Neural cell (in vitro differentiated cells): ENCODE results near the gene CHCT1. TPM values are rescaled to one million over a fixed set of nuclear protein-coding genes. Genes with fewer than 3 reads are reported as not detected.
"Not testable (repeated sequence)": the region's sequence is repeated elsewhere in the genome, so short reads cannot be mapped to it uniquely, and the experiment has no call there.

Experiments used
- H2AFZ ChIP-seq: fragments of 200-600, 300-800 bp; sonication (generic), shearing (Covaris generic); 2 replicates; pipeline ENCODE4 v1.6.0; 2014; ENCODE audit warnings: low read depth, mild to moderate bottlenecking, antibody characterized with exemption, low read length, moderate library complexity
- H3F3A ChIP-seq: fragments of 200-600 bp; shearing (Covaris generic); 2 replicates; pipeline ENCODE4 v1.6.1; 2016; ENCODE audit warnings: mild to moderate bottlenecking, moderate library complexity, mixed read lengths, antibody characterized with exemption, low read length; ENCODE audit not compliant: insufficient read depth, poor library complexity, severe bottlenecking
- H3K27ac ChIP-seq: fragments of 200-600, 300-800 bp; sonication (generic), shearing (Covaris generic); 2 replicates; pipeline ENCODE4 v1.5.1; 2014; ENCODE audit warnings: mild to moderate bottlenecking, low read length, moderate library complexity
- H3K27me3 ChIP-seq: fragments of 300-800, 200-600 bp; sonication (generic), shearing (Covaris generic); 2 replicates; pipeline ENCODE4 v1.6.0; 2014; ENCODE audit warnings: mild to moderate bottlenecking, low read depth, low read length, moderate library complexity; ENCODE audit not compliant: insufficient read depth
- H3K36me3 ChIP-seq: fragments of 300-800, 200-600 bp; sonication (generic), shearing (Covaris generic); 2 replicates; pipeline ENCODE4 v1.5.1; 2014; ENCODE audit warnings: mild to moderate bottlenecking, antibody characterized with exemption, low read length, moderate library complexity; ENCODE audit not compliant: insufficient read depth
- H3K4me2 ChIP-seq: fragments of 300-800, 200-600 bp; sonication (generic), shearing (Covaris generic); 2 replicates; pipeline ENCODE4 v1.6.0; 2014; ENCODE audit warnings: mild to moderate bottlenecking, low read length
- H3K4me3 ChIP-seq: fragments of 300-800, 200-600 bp; sonication (generic), shearing (Covaris generic); 2 replicates; pipeline ENCODE4 v1.5.1; 2014; ENCODE audit warnings: mild to moderate bottlenecking, low read length, moderate library complexity
- H3K79me2 ChIP-seq: fragments of 200-600 bp; shearing (Covaris generic); replicated peaks from 2 replicates; pipeline ENCODE4 v1.6.0; 2014; ENCODE audit warnings: mild to moderate bottlenecking, low read length, moderate library complexity; ENCODE audit not compliant: insufficient read depth
- H3K9ac ChIP-seq: fragments of 300-800, 200-600 bp; sonication (generic), shearing (Covaris generic); 2 replicates; pipeline ENCODE4 v1.6.1; 2016; ENCODE audit warnings: mild to moderate bottlenecking, low read length, mixed read lengths
- H3K9me2 ChIP-seq: fragments of 200-600 bp; shearing (Covaris generic); 2 replicates; pipeline ENCODE4 v1.6.1; 2016; ENCODE audit warnings: mild to moderate bottlenecking, low read length, mixed read lengths; ENCODE audit not compliant: insufficient read depth
- H3K9me3 ChIP-seq: fragments of 200-600, 300-800 bp; sonication (generic), shearing (Covaris generic); 2 replicates; pipeline ENCODE4 v1.6.1; 2016; ENCODE audit warnings: mild to moderate bottlenecking, mixed run types, low read length, moderate library complexity, mixed read lengths
- H4K20me1 ChIP-seq: fragments of 200-600 bp; shearing (Covaris generic); 2 replicates; pipeline ENCODE4 v1.6.1; 2016; ENCODE audit warnings: mild to moderate bottlenecking, mixed run types; ENCODE audit not compliant: insufficient read depth
- CTCF ChIP-seq: fragments of 450-650 bp; IDR thresholded peaks from 2 replicates; pipeline ENCODE4 v1.5.1; 2014; ENCODE audit warnings: antibody characterized with exemption, mild to moderate bottlenecking, moderate library complexity; ENCODE audit not compliant: poor library complexity, severe bottlenecking
- EP300 ChIP-seq: fragments of 450-650 bp; conservative IDR thresholded peaks from 2 replicates; pipeline ENCODE4 v1.6.1; 2014; ENCODE audit warnings: antibody characterized with exemption, mild to moderate bottlenecking, moderate library complexity; ENCODE audit not compliant: poor library complexity, severe bottlenecking
- EZH2 ChIP-seq: fragments of 200-600, 300-800 bp; shearing (Covaris generic), sonication (generic); IDR thresholded peaks from 2 replicates; pipeline ENCODE4 v1.6.1; 2014; ENCODE audit warnings: antibody characterized with exemption, low read length, borderline replicate concordance, mild to moderate bottlenecking; ENCODE audit not compliant: insufficient read depth, poor library complexity, severe bottlenecking
- MXI1 ChIP-seq: fragments of 450-650 bp; conservative IDR thresholded peaks from 2 replicates; pipeline ENCODE4 v1.6.1; 2014; ENCODE audit warnings: antibody characterized with exemption, mild to moderate bottlenecking; ENCODE audit not compliant: poor library complexity, severe bottlenecking
- POLR2AphosphoS5 ChIP-seq: IDR thresholded peaks from 2 replicates; pipeline ENCODE4 v1.6.1; 2012
- RAD21 ChIP-seq: fragments of 450-650 bp; conservative IDR thresholded peaks from 2 replicates; pipeline ENCODE4 v1.6.1; 2014; ENCODE audit warnings: antibody characterized with exemption, mild to moderate bottlenecking, moderate library complexity
- REST ChIP-seq: IDR thresholded peaks from 2 replicates; pipeline ENCODE4 v1.6.1; 2012; ENCODE audit warnings: borderline replicate concordance
- SMC3 ChIP-seq: fragments of 450-650 bp; conservative IDR thresholded peaks from 2 replicates; pipeline ENCODE4 v1.6.1; 2014; ENCODE audit warnings: antibody characterized with exemption, mild to moderate bottlenecking, moderate library complexity; ENCODE audit not compliant: poor library complexity
- TAF1 ChIP-seq: IDR thresholded peaks from 2 replicates; pipeline ENCODE4 v1.6.1; 2012; ENCODE audit warnings: low read depth
- polyA plus RNA-seq: library from polyadenylated mRNA; depleted of rRNA; stranded (reverse); fragments of >200 nt; gene quantifications from 2 replicates; pipeline ENCODE4 v1.2.3, GENCODE V29; 2014

The CHCT1 gene
- polyA plus RNA-seq, 1 donor from 2014 or later: not detected

GRCh38 chr17:60381958-60382357, 40.3 kb upstream of the CHCT1 start:
- Histone ChIP-seq H3K27me3 (no peaks in the 10 kb centered on the region), H3K36me3 (no peaks in the 10 kb centered on the region), H2AFZ (no peak overlapping the region), H3K9ac (no peak overlapping the region), H3F3A (no peaks in the 10 kb centered on the region), H4K20me1 (no peaks in the 10 kb centered on the region), H3K4me2 (no peak overlapping the region), H3K27ac (no peak overlapping the region), H3K79me2 (peaks cover 14% of the 10 kb centered on the region), H3K9me3 (no peaks in the 10 kb centered on the region), H3K9me2 (no peaks in the 10 kb centered on the region), H3K4me3 (no peak overlapping the region)
- TF ChIP-seq SMC3 (no peak), TAF1 (no peak), MXI1 (no peak), EP300 (no peak)

GRCh38 chr17:60383379-60383778, 38.9 kb upstream of the CHCT1 start:
- no peak for TF ChIP-seq EP300
- TF ChIP-seq EZH2: no peak
- no peak for TF ChIP-seq RAD21
- no peak for TF ChIP-seq SMC3
- TF ChIP-seq TAF1: no peak
- no peak for TF ChIP-seq POLR2AphosphoS5
- TF ChIP-seq REST: no peak
- TF ChIP-seq CTCF: no peak
- TF ChIP-seq MXI1: no peak
- H3K79me2 ChIP-seq: peaks cover 28% of the 10 kb centered on the region
- H3K4me3 ChIP-seq: no peak overlapping the region
- no peaks in the 10 kb centered on the region for H3F3A ChIP-seq
- H3K9ac ChIP-seq: no peak overlapping the region
- no peaks in the 10 kb centered on the region for H3K9me3 ChIP-seq
- no peaks in the 10 kb centered on the region for H3K9me2 ChIP-seq
- no peaks in the 10 kb centered on the region for H3K27me3 ChIP-seq
- H3K36me3 ChIP-seq: no peaks in the 10 kb centered on the region
- no peak overlapping the region for H3K27ac ChIP-seq
- no peak overlapping the region for H2AFZ ChIP-seq
- H4K20me1 ChIP-seq: no peaks in the 10 kb centered on the region
- no peak overlapping the region for H3K4me2 ChIP-seq

- H3K9me2 ChIP-seq, H3K9me3 ChIP-seq, H3K27ac ChIP-seq, H3K4me3 ChIP-seq, H3K36me3 ChIP-seq, H3K4me2 ChIP-seq, H3K27me3 ChIP-seq, H3F3A ChIP-seq, H3K9ac ChIP-seq, H4K20me1 ChIP-seq, H2AFZ ChIP-seq: not testable (repeated sequence)
- peaks cover 42% of the 10 kb centered on the region for H3K79me2 ChIP-seq
Measured at GRCh38 chr17:60384921-60385320, 37.4 kb upstream of the CHCT1 start.
